ENCODE results near the gene TSPAN18.

- TF ChIP-seq POLR2A (IDR thresholded peaks at IDR 0.05) (no peak), CTCF (IDR thresholded peaks at IDR 0.05) (no peak)
These were observed 50.7 kb downstream of the TSPAN18 start for GRCh38 chr11:44777209-44778194.
